OCI-LY1 (cell line): ENCODE measurements around the gene FLNC.

Experiments used
- H2AFZ ChIP-seq: fragments of 200-600 bp; sonication (generic), shearing (Covaris generic); 2 replicates; pipeline ENCODE4 v1.6.0; 2014; ENCODE audit warnings: antibody characterized with exemption, mild to moderate bottlenecking, low read length
- H3F3A ChIP-seq: fragments of 200-600 bp; sonication (generic), shearing (Covaris generic); 2 replicates; pipeline ENCODE4 v1.6.0; 2014; ENCODE audit warnings: mild to moderate bottlenecking, antibody characterized with exemption, low read length, moderate library complexity; ENCODE audit not compliant: insufficient read depth
- H3K27ac ChIP-seq: fragments of 200-600 bp; sonication (generic); 2 replicates; pipeline ENCODE4 v1.5.1; 2014; ENCODE audit warnings: low read length, mixed run types, mild to moderate bottlenecking, low read depth; ENCODE audit not compliant: poor library complexity, severe bottlenecking
- H3K27me3 ChIP-seq: fragments of 200-600 bp; sonication (generic); 2 replicates; pipeline ENCODE4 v1.6.0; 2014; ENCODE audit warnings: antibody characterized with exemption, mild to moderate bottlenecking, low read length, moderate library complexity; ENCODE audit not compliant: insufficient read depth
- H3K36me3 ChIP-seq: fragments of 200-600 bp; sonication (generic); 2 replicates; pipeline ENCODE4 v1.6.1; 2014; ENCODE audit warnings: mild to moderate bottlenecking, antibody characterized with exemption, low read length, moderate library complexity, mixed read lengths; ENCODE audit not compliant: insufficient read depth
- H3K4me1 ChIP-seq: fragments of 200-600 bp; sonication (generic); 2 replicates; pipeline ENCODE4 v1.5.1; 2014; ENCODE audit warnings: mild to moderate bottlenecking, low read length, moderate library complexity; ENCODE audit not compliant: insufficient read depth, severe bottlenecking
- H3K4me2 ChIP-seq: fragments of 200-600 bp; sonication (generic), shearing (Covaris generic); 2 replicates; pipeline ENCODE4 v1.6.1; 2014; ENCODE audit warnings: low read length
- H3K4me3 ChIP-seq: fragments of 200-600 bp; sonication (generic); 2 replicates; pipeline ENCODE4 v1.5.1; 2014; ENCODE audit warnings: low read length, low read depth, mild to moderate bottlenecking, mixed read lengths; ENCODE audit not compliant: poor library complexity, severe bottlenecking
- H3K79me2 ChIP-seq: fragments of 200-600 bp; shearing (Covaris generic); 2 replicates; pipeline ENCODE4 v1.6.1; 2016; ENCODE audit warnings: mixed run types, low read length, mixed read lengths; ENCODE audit not compliant: insufficient read depth
- H3K9ac ChIP-seq: fragments of 200-600 bp; sonication (generic), shearing (Covaris generic); 2 replicates; pipeline ENCODE4 v1.6.1; 2014; ENCODE audit warnings: mild to moderate bottlenecking, low read length, mixed read lengths
- H3K9me2 ChIP-seq: fragments of 200-600 bp; sonication (generic), shearing (Covaris generic); 2 replicates; pipeline ENCODE4 v1.6.1; 2014; ENCODE audit warnings: low read depth, mild to moderate bottlenecking, low read length, mixed read lengths
- H3K9me3 ChIP-seq: fragments of 200-600 bp; shearing (Covaris generic); 2 replicates; pipeline ENCODE4 v1.6.1; 2014; ENCODE audit warnings: low read length, mixed read lengths
- H4K20me1 ChIP-seq: fragments of 200-600 bp; sonication (generic), shearing (Covaris generic); 2 replicates; pipeline ENCODE4 v1.6.0; 2016; ENCODE audit warnings: mild to moderate bottlenecking, low read length; ENCODE audit not compliant: insufficient read depth
- EZH2 ChIP-seq: fragments of 200-600 bp; sonication (generic), shearing (Covaris generic); IDR thresholded peaks from 2 replicates; pipeline ENCODE4 v1.8.0; 2017; ENCODE audit warnings: borderline replicate concordance, mixed run types, mild to moderate bottlenecking, antibody characterized with exemption, low read length, moderate library complexity, mixed read lengths
- TF ChIP-seq, protein P1 (sequence below): fragments of 200-600 bp; sonication (generic), shearing (Covaris generic); IDR thresholded peaks from 2 replicates; pipeline ENCODE4 v1.5.1; 2017; ENCODE audit warnings: mild to moderate bottlenecking, antibody characterized with exemption, low read length, moderate library complexity, mixed read lengths

FLNC gene

GRCh38 chr7:128883622-128884448, 53.6 kb downstream of the FLNC start:
- no peak for TF ChIP-seq EZH2
- TF ChIP-seq, protein P1, sequence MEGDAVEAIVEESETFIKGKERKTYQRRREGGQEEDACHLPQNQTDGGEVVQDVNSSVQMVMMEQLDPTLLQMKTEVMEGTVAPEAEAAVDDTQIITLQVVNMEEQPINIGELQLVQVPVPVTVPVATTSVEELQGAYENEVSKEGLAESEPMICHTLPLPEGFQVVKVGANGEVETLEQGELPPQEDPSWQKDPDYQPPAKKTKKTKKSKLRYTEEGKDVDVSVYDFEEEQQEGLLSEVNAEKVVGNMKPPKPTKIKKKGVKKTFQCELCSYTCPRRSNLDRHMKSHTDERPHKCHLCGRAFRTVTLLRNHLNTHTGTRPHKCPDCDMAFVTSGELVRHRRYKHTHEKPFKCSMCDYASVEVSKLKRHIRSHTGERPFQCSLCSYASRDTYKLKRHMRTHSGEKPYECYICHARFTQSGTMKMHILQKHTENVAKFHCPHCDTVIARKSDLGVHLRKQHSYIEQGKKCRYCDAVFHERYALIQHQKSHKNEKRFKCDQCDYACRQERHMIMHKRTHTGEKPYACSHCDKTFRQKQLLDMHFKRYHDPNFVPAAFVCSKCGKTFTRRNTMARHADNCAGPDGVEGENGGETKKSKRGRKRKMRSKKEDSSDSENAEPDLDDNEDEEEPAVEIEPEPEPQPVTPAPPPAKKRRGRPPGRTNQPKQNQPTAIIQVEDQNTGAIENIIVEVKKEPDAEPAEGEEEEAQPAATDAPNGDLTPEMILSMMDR, result peak; percentile 100
- Histone ChIP-seq H4K20me1 (no peaks in the 10 kb centered on the region), H3K27ac (peak overlapping the region; percentile 4), H3K4me2 (peak overlapping the region; percentile 71), H3K27me3 (no peaks in the 10 kb centered on the region; the same call in 1 of the 2 replicates), H3K4me3 (peak overlapping the region; percentile 62), H2AFZ (peak overlapping the region; percentile 95), H3K4me1 (peaks cover 9% of the 10 kb centered on the region), H3F3A (no peaks in the 10 kb centered on the region), H3K79me2 (no peaks in the 10 kb centered on the region), H3K36me3 (no peaks in the 10 kb centered on the region), H3K9ac (peak overlapping the region; percentile 66), H3K9me2 (no peaks in the 10 kb centered on the region), H3K9me3 (no peaks in the 10 kb centered on the region)

GRCh38 chr7:128884561-128885369, 54.6 kb downstream of the FLNC start:
- H3K27me3 ChIP-seq, result no peaks in the 10 kb centered on the region; the same call in 1 of the 2 replicates
- H3K4me2 ChIP-seq, result no peak overlapping the region
- no peaks in the 10 kb centered on the region for H3K79me2 ChIP-seq
- TF ChIP-seq, protein P1, result no peak
- TF ChIP-seq EZH2, result no peak
- no peaks in the 10 kb centered on the region for H3K9me3 ChIP-seq
- H3K9me2 ChIP-seq, result no peaks in the 10 kb centered on the region
- H3K4me3 ChIP-seq, result no peak overlapping the region
- H3K4me1 ChIP-seq, result peaks cover 9% of the 10 kb centered on the region
- H3K9ac ChIP-seq, result no peak overlapping the region
- no peaks in the 10 kb centered on the region for H4K20me1 ChIP-seq
- no peak overlapping the region for H3K27ac ChIP-seq
- peak overlapping the region; percentile 95; the same call in 1 of the 2 replicates for H2AFZ ChIP-seq
- H3K36me3 ChIP-seq, result no peaks in the 10 kb centered on the region
- H3F3A ChIP-seq, result no peaks in the 10 kb centered on the region

- H3K9ac ChIP-seq, result no peak overlapping the region
- TF ChIP-seq, protein P1, result no peak
- TF ChIP-seq EZH2, result no peak
- H3K4me1 ChIP-seq, result peaks cover 9% of the 10 kb centered on the region
- no peaks in the 10 kb centered on the region for H3K36me3 ChIP-seq
- no peaks in the 10 kb centered on the region for H3K9me3 ChIP-seq
- no peaks in the 10 kb centered on the region for H3K9me2 ChIP-seq
- no peak overlapping the region for H3K4me2 ChIP-seq
- no peaks in the 10 kb centered on the region for H3K79me2 ChIP-seq
- no peaks in the 10 kb centered on the region; the same call in 1 of the 2 replicates for H3K27me3 ChIP-seq
- no peaks in the 10 kb centered on the region for H3F3A ChIP-seq
- H4K20me1 ChIP-seq, result no peaks in the 10 kb centered on the region
- H3K4me3 ChIP-seq, result no peak overlapping the region
- no peak overlapping the region for H2AFZ ChIP-seq
- no peak overlapping the region for H3K27ac ChIP-seq
These were observed 55.4 kb downstream of the FLNC start for GRCh38 chr7:128885370-128886187.
